ELF-1 (cell line): Measurements from ENCODE around the gene SLC13A1.
"Not testable (repeated sequence)": the region's sequence is repeated elsewhere in the genome, so short reads cannot be mapped to it uniquely, and the experiment has no call there.

Experiments used
- DNase-seq: peaks from one replicate; pipeline ENCODE4 v3.0.0-alpha.2; 2016; ENCODE audit warnings: low read depth, low spot score

SLC13A1 gene, protein sequence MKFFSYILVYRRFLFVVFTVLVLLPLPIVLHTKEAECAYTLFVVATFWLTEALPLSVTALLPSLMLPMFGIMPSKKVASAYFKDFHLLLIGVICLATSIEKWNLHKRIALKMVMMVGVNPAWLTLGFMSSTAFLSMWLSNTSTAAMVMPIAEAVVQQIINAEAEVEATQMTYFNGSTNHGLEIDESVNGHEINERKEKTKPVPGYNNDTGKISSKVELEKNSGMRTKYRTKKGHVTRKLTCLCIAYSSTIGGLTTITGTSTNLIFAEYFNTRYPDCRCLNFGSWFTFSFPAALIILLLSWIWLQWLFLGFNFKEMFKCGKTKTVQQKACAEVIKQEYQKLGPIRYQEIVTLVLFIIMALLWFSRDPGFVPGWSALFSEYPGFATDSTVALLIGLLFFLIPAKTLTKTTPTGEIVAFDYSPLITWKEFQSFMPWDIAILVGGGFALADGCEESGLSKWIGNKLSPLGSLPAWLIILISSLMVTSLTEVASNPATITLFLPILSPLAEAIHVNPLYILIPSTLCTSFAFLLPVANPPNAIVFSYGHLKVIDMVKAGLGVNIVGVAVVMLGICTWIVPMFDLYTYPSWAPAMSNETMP

DNA sequence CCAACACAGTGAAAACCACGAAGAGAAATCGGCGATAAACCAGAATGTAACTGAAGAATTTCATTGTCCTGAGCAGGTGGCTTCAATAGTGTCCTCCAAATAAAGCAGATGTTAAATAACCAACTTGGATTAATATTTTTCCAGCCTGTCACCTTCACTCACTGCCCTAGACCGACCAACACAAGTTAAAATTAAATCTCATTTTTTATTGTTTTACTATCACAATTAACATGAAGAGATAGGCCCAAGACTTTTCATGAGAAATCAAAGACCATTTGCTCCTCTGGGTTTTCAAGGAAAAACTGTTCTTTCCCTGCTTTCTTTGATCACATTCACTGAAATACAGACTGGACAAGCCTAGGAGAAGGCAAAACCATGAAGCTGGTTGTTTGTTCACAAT, at the start of gene SLC13A1:
Gene SLC13A1 (minus strand): TSS at position 87 of the 400 bp plus-strand sequence. CDS start 23 bp downstream, at position 64.
- no peak for DNase-seq

DNA sequence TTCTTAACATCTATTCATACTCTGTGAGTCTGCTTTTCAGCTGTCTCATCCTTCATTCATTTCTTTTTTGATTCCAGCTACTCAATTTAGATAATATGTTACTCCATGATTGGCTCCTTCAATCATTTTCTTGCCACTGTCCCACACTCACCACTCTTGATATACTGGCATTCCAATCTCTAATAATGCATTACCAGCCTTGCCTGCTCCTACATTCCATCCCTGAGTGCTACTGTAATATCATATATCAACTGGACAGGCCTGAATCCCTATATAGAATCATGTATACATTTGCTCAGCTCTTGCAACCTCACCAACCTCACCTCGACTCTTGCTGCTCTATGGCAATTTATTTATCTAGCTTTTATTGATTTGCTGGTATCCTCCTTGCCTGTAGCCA, 45.0 kb upstream of the SLC13A1 start:
- DNase-seq = no peak

DNA sequence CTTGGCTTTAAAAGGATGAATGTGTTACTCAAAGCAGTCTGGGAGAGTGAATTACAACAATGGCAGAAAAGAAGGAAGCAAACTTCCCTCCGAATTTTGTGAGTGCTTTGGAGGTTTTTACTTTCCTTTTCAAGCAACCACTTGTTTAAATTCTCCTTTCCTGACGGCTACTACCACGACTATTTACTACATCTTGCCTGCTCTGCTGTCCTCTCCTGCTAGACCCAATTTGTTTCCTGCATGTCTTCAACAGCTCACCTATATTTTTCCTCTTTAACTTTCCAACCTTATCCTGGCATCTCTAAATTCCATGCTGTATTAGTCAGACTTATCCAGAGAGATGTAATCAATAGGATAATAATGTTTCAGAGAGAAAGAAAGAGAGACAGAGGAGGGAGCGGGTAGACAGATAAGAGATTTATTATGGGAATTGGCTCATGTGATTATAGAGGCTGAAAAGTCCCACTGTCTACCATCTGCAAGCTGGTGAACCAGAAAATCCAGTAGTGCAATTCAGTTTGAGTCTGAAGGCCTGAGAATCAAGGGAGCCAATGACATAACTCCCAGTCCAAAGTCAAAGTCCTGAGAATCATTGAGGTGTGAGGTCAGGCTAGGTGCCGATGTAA, 42.8 kb upstream of the SLC13A1 start:
- no peak for DNase-seq

DNA sequence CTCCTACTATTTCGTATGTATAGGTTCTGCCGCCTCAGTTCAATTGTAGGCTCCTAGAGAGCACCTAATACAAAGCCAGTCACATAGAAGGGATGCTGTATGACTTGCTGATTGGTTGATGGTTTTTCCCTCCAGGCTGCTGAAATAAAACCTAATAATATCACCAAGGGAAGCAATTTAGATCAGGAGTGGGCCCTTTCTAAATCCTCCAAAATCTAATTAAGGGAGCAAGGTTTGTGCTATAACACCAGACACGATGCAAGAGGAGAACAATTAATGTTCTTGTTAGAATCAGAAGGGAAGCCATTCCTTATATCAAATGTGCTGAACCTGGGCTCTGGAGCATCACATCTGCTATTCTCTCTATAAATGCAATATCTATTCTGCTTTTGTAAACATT, 42.0 kb upstream of the SLC13A1 start:
- DNase-seq = no peak

DNA sequence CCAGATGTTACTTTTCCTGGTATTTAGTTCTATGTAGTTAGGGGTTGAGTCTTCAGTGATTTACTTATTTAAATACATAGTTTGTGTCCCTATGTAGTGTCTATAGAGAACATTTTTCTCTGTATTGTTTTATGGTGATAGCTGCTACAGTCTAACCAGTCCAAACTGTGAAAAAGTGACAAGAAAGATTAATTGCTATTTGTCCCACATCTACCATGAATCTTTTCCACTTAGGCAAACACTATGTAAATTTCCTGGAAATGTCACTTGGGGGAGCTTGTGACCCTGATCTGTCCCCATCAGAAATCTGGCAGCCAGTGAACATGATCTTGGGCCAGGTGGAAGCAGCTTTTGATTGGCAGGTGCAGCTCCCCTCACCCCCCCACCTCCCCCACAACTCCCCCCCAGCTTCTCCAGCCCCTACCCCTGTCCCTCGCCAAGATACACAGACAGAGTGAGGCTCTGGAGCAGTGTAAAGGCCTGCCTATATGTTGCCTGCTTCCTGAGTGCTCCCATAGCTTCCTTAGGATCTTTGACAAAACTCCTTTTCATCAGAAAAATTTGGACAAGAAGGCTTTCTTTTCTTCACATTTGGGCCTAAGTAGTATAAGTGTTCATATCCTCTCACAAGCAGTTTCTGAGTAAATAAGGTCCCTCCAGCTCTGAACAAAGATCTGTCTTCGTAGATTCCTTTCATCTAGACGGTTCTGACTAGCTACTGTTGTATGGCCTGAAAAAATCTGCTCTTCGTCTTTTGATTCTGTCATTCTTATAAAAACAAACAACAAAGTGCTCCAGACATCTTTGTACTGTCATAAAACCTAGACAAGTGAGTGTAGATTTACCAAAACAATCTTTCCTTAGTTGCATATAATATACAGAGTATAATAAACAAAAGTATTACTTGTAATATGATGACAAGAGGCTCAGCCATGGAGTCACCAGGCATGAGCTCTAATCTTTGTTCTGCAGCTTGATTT, 31.5 kb upstream of the SLC13A1 start:
- DNase-seq = no peak

DNA sequence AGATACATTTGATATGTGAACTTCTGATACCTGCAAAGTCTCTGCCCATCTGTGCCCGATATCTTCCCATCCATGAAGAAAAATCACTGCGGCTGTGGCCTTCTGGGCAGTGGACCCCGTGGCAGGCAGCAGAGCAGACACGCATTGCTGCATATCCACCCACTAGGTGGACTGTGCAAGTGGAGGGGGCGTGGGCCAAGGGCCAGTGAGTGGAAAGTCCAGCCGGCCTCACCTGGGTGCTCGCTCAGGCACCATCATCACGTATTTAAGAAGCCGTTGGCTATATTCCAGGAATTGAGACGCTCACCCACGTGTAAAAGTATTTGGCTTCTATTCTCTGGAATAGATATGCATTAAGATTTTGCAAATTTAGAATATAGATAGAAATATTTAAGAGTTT, 30.8 kb upstream of the SLC13A1 start:
- no peak for DNase-seq

DNA sequence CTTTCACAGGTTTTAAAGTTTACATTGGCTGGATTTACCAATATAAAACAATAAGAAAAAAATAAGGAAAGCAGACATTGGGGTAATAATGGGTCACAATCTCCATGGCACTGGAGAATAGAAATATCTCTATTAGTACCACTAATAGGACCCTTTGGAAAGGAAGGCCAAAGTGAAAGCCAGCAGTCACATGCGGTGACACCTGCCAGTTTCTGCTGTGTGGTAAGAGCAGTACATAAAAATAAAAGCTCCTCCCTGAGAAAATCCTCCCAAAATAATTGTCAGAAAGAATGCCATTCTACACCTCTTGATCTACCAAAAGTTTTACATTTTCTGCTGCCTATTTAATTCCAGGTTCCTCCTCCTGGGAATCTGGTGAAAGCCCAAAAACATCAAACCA, 30.4 kb upstream of the SLC13A1 start:
- no peak for DNase-seq

DNA sequence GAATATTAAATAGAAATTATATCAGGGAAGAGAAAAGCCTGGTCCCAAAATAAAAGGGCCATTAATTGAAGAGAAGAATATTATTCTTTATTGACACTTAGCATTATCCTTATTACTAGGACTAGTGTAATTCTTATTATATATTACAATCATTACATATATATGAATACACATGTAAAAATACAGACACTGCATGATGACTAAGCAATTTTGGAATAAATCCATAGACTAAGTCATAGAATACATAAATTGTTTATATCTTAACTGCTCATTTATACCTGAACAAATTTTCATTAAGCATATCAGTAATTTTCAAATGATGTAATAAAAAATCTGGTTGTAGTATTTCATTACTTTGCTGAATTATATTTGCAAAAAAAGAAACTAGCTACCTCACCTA, 29.7 kb upstream of the SLC13A1 start:
- DNase-seq = no peak

DNA sequence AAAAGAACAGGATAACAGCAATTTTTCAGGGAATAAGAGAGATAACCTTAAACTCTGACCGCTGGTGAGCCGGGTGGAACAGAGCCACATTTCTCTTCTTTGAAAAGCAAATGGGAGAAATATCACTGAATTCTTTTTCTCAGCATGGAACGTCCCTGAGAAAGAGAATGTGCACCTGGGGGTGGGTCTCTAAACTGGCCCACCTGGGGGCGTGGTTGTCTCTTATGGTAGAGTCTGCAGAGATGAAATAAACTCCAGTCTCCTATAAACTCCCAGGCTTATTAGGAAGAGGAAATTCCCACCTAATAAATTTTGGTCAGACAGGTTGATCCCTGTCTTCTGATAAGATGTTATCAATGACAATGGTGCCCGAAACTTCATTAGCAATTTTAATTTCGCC, 27.9 kb upstream of the SLC13A1 start:
- DNase-seq = not testable (repeated sequence)

DNA sequence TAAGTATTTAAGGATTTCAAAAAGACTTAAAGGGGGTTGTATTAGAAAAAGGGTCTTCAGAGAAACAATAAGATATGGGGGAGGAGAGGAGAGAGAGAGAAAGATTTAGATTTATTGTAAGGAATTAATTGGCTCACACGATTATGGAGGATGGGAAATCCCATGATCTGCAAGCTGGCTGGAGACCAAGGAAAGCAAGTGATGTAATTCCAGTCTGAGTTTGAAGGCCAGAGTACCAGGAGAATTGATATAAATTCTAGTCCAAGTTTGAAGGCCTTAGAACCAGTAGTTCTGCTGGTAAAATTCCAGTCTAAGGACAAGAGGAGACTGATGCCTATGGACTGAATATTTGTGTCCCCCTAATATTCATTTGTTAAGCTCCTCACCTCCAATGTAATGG, 20.6 kb upstream of the SLC13A1 start:
- no peak for DNase-seq

DNA sequence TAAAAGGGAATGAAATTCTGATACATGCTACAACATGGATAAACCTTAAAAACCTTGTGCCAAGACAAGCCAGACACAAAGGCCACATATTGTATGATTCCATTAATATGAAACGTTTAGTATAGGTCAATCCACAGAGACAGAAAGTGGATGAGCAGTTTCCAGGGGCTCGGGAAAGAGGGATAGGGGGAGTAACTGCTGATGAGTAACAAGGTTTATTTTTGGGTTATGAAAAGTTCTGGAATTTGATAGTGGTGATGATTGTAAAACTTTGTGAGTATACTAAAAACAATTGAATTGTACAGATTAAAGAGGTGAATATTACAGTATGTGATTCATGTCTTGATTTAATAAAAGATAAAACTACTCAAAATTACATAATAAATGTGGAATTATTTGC, 19.1 kb upstream of the SLC13A1 start:
- no peak for DNase-seq

DNA sequence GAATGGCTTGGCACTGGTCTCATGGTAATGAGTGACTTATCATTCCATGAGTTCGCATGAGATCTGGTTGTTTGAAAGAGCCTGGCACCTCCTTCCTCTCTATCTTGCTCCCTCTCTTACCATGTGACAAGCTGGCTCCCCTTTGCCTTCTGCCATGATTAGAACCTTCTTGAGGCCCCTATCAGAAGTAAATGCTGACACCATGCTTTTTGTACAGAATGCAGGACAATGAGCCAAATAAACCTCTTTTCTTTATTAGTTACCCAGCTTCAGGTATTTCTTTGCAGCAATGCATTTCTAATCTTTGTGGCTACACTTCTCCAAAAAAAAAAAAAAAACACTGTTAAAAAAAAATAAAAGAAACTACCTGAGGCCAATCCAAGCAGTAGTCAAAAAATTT, 17.1 kb upstream of the SLC13A1 start:
- DNase-seq = no peak

DNA sequence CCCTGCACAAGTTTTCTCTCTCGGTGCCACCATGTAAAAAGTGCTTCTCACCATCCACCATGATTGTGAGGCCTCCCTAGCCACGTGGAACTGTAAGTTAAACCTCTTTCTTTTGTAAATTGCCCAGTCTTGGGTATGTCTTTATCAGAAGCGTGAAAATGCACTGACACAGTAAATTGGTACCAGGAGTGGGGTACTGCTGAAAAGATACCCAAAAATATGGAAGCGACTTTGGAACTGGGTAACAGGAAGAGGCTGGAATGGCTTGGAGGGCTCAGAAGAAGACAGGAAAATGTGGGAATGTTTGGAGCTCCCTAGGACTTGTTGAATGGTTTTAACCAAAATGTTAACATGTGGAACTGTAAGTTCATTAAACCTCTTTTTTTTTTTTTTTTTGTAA, 15.6 kb upstream of the SLC13A1 start:
- DNase-seq = no peak

DNA sequence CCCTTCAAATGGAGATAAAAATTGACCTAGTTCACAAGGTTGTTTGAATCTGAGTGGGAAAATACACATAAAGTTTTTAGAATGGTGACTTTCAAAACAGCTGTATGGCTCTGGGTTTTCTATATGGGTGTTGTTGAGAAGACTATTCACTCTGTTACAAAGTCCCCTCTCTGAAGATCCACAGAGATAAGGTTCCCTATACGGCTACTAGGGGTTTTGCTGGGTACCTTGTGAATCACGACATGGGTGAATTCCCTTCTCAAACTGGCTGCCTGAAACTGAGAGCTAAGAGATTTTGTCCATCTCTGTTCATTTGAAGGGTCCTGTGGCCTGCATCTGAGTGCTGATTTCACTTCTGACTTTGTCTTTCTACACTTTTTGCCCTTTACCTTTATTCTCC, 11.8 kb upstream of the SLC13A1 start:
- DNase-seq = no peak

DNA sequence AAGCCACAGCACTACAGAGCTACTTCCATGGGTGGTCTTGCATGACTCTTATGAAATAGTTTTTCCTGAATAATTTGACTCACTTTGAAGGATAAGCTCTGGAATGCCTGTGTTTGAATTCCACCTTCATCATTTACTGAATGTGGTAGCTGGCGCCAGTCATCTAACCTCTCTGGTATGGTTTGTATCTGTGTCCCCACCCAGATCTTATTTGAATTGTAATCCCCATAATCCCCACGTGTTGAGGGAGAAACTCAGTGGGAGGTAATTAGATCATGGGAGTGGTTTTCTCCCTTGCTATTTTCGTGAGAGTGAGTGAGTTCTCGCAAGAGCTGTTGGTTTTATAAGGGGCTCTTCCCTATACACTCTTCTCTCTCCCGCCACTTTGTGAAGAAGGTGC, 11.2 kb upstream of the SLC13A1 start:
- no peak for DNase-seq

DNA sequence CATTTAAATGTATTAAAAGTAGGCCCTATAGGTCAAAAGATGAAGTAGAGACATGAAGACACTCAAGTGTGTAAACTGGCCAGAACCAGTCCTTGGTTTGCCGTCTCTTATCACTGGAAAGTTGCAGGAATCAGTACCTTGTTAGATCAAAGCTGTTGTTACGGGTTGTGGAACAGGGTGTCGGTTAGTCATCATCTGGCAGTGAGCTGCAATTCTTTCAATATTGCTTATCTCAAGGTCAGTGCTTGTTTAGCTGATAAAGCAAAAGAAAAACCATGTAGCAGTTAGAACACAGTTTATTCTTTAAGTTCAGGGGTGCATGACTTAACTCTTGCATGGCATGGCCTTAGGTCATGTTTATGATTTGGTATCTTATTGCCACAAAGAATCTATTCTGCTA, 10.0 kb upstream of the SLC13A1 start:
- DNase-seq = peak; percentile 6

DNA sequence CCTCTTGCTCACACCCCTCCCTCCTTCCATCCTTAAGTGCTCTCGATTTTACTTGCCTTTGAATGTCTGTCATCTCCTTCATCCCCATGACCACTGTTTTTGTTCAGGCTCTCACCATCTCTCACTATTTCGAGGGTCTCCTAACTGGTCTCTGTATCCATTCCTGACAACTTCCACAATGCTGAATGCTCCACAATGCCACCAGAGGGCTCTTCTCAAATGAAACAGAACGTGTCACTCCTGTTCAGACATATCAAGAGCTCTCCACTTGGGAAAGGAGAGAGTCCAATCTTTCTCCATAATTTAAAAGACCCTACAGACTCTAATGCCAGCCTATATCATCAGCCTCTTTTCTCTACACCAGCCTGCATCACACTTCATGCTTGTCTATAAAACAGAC, 9.0 kb upstream of the SLC13A1 start:
- DNase-seq = peak; percentile 13

DNA sequence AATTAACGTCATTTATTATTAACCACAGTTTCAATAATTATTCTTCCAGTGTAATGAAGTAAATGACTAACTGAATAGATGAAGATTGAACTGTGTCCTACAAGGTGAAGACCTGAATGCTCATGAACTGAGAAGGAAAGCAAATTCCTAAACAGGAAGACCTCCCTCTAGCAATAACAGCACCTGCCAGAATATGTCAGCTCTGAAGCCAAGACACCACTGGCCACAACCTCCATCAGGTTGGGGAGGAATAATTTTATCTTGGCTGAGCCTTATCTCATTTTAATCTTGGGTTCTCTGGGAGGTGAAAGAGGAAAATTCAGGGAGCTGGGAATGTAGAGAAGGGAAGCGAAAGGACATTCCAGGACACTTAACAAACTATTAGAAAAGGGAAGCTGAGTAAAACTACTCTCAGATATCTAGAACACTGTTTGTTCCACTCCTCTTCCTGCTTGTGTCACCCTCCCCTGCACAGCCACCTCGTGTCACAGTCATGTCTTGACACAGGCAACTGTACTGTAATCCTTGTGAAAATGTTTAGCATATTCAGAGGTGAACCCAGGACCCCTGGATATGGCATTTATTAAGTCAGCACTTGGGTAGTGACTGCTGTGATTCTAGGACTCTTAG, 4.6 kb upstream of the SLC13A1 start:
- DNase-seq = no peak

DNA sequence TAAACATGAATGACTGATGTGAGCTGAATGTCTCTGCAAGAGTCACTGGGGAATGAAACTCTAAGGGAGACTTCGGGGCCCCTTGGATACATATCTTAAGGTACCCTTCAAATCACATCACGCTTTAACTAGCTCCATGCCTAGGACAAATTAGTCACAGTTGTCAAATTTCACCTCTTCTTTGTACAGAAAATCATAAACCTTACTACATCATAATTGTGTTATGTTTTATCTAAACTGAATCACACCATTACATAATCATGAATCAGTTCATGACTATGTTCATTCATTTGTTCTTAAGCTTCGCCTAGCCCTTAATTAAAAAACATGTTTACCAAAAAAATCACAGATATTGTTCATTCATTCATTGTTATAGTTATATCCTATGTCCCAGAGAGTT, 2.1 kb upstream of the SLC13A1 start:
- DNase-seq = no peak

DNA sequence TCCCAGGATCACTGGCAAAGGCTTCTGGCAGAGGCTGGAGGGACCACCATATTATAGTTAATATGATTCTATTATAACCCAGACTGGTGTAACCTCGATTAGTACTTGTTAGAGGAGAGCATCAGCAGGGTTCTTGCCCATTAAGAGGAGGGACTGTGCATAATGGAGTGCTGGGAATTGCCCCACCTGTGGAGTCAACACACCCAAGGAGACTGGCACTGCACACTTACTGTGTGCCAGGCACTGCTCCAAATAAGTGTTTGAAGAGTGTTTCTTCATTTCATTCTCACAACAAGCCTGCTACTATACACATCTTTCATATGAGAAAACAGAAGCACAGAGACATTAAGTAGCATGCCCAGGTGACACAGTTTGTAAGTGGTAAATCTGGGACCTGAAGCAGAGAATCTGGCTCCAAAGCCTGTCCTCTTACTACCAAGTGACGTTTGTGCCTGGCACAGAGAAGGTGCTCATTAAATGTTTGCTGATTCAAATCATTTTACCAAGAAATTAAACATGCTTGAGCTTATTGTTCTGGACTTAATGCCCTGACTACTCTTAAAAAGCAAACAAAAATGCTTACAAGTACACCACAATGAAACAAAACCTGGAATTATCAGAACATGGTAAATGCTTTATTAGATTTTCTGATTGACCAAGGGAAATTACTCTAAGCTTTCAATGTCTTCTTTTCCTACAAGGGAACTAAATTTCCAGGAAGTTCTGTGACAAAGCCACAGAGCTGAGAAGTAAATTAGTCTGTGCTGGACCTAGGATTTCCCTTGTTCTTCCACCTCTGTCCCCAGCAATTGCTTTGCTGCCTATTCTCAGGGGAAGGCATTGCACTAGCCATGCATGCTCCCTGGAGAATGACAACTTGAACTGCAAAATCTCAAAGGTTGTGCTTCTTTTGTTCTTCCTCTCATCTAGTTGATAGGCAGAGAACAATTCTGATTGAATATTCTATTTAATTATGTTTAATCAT, 809 bp downstream of the SLC13A1 start:
- no peak for DNase-seq
